Measurements from ENCODE around the gene PDIA4. TPM values are rescaled to one million over a fixed set of nuclear protein-coding genes. Genes with fewer than 3 reads are reported as not detected.
A peak's percentile ranks its signal among the peaks of the same experiment; 100 is the strongest.

Gene PDIA4
- total RNA-seq, 1 experiment from 2014 or later, result 281 TPM

DNA sequence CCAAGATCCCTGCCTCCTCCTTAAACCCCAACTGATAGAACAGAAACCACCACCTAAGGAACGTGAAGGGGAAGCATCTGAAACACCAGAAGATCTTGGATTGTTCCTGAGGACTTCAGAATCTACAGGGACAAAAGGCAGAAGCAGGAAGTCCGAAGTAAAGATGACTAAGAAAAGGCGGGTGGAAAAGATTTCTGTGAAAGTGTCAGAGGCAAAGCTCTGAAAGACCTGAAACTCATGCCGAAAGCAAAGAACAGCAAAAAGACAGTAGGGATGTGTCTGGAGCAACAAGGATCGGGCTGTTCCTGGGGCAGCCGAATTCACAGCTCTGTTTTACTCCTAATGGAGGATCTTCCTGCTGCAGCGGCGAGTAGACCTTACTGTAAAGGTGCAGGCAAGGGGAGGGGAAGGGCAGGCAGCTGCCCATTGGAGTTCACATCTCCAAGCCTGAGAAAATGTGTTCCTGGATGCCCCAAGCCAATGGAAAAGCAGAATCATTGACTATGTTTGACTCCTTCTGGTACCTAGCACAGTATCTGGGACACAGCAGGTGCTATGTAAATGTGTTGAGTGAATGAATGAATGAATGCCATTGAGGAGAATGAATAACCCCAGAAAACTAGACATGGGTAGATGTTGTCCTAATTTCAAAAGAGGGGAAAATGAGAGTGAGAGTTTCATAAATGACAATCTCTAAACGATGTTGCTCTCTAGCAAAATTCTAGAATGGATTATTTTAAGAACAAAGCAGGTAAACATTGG, 40.4 kb downstream of the PDIA4 start:
- in situ Hi-C loops (cut with HindIII; ENCODE audit: low pct_unique_long_range_greater_than_20kb, low sequenced_read_pairs), result no loop called here
- no peak for DNase-seq (ENCODE audit: low read depth, low spot score)
- ChIA-PET CTCF (interaction anchor here (1.2 kb wide), 1 partner anchor 18 kb away, joined by 3 read pairs; no protein-coding TSS in a partner anchor), POLR2A (interaction anchor here (0.6 kb wide), 4 partner anchors 140 to 647 kb away, joined by 3 to 5 read pairs (median 3); partner anchors contain the start of gene ZNF398)
- BruUV-seq (replicated peaks), result no TSS peak
- ATAC-seq, result peak; percentile 17; the same call in 1 of the 2 replicates
- Histone ChIP-seq H3K4me3 (ENCODE audit: low read depth in 2 of 2, low read length in 2 of 2) (peak overlapping the region; percentile 95 to 96), H3K9me3 (ENCODE audit: control insufficient read depth, insufficient read depth, low read depth, low read length) (no peaks in the 10 kb centered on the region), H3K27me3 (ENCODE audit: control insufficient read depth, insufficient read depth, low read length) (no peaks in the 10 kb centered on the region), H3K4me1 (ENCODE audit: control insufficient read depth, insufficient read depth, low read length) (peaks cover 20% of the 10 kb centered on the region), H3K27ac (ENCODE audit: low read length) (peak overlapping the region; percentile 86), H3K36me3 (ENCODE audit: control insufficient read depth, insufficient read depth, low read length) (no peaks in the 10 kb centered on the region)
- intact Hi-C loops (cut with micrococcal nuclease; ENCODE audit: unreplicated experiment), result loop anchor here (5.0 kb wide), 1 partner anchor 79 kb away; no protein-coding TSS in a partner anchor
- TF ChIP-seq, protein P1, sequence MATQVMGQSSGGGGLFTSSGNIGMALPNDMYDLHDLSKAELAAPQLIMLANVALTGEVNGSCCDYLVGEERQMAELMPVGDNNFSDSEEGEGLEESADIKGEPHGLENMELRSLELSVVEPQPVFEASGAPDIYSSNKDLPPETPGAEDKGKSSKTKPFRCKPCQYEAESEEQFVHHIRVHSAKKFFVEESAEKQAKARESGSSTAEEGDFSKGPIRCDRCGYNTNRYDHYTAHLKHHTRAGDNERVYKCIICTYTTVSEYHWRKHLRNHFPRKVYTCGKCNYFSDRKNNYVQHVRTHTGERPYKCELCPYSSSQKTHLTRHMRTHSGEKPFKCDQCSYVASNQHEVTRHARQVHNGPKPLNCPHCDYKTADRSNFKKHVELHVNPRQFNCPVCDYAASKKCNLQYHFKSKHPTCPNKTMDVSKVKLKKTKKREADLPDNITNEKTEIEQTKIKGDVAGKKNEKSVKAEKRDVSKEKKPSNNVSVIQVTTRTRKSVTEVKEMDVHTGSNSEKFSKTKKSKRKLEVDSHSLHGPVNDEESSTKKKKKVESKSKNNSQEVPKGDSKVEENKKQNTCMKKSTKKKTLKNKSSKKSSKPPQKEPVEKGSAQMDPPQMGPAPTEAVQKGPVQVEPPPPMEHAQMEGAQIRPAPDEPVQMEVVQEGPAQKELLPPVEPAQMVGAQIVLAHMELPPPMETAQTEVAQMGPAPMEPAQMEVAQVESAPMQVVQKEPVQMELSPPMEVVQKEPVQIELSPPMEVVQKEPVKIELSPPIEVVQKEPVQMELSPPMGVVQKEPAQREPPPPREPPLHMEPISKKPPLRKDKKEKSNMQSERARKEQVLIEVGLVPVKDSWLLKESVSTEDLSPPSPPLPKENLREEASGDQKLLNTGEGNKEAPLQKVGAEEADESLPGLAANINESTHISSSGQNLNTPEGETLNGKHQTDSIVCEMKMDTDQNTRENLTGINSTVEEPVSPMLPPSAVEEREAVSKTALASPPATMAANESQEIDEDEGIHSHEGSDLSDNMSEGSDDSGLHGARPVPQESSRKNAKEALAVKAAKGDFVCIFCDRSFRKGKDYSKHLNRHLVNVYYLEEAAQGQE (IDR thresholded peaks at IDR 0.05; ENCODE audit: insufficient read depth in 1 of 2, low read depth in 2 of 2, low read length in 1 of 2), result no peak
- TF ChIP-seq POLR2AphosphoS5 (IDR thresholded peaks at IDR 0.05; ENCODE audit: low read depth, low read length), result no peak
- no peak for TF ChIP-seq TCF7L2 (IDR thresholded peaks at IDR 0.05; ENCODE audit: low read depth, low read length)
- TF ChIP-seq SIN3A (IDR thresholded peaks at IDR 0.05; ENCODE audit: borderline replicate concordance, insufficient read depth, low read depth, low read length), result no peak
- TF ChIP-seq, protein P2, sequence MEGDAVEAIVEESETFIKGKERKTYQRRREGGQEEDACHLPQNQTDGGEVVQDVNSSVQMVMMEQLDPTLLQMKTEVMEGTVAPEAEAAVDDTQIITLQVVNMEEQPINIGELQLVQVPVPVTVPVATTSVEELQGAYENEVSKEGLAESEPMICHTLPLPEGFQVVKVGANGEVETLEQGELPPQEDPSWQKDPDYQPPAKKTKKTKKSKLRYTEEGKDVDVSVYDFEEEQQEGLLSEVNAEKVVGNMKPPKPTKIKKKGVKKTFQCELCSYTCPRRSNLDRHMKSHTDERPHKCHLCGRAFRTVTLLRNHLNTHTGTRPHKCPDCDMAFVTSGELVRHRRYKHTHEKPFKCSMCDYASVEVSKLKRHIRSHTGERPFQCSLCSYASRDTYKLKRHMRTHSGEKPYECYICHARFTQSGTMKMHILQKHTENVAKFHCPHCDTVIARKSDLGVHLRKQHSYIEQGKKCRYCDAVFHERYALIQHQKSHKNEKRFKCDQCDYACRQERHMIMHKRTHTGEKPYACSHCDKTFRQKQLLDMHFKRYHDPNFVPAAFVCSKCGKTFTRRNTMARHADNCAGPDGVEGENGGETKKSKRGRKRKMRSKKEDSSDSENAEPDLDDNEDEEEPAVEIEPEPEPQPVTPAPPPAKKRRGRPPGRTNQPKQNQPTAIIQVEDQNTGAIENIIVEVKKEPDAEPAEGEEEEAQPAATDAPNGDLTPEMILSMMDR (IDR thresholded peaks at IDR 0.05), result no peak

DNA sequence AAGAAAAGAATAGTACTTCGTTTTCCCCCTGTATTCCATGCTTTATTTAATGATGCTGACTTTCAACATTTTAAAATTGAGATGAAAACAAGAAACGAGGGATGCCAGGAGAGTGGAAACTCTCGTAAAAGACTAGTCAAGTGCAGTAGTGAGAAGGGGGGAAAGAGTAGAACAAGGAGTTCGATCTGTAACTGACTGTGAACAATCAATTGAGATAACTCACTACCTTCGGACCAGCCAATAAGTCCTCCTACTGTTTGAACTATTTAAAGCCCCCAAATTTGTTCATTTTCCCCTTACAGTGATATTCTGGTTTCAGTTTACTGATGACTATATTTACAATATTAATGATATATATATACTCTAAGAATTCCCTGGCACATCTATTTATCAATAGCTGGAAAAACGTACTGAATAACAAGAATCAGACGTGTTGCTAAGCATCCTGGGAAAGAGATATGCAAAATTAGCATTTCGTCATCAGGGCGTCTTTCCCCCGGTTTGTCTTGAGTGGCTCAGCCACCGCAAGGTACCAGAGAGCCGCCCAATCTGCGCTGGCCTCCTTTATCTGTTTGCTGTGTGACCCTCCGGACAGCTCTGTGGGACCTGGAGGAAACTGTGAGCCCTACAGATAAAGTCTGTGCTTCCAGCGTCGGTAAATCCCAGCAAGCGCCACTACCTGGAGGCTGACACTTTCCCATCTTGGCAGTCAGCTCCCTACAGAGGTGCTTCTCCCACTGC, 41.1 kb downstream of the PDIA4 start:
- no TSS peak for BruUV-seq (replicated peaks)
- Histone ChIP-seq H3K4me3 (ENCODE audit: low read depth in 2 of 2, low read length in 2 of 2) (peak overlapping the region; percentile 95 to 96), H3K36me3 (ENCODE audit: control insufficient read depth, insufficient read depth, low read length) (no peaks in the 10 kb centered on the region), H3K27me3 (ENCODE audit: control insufficient read depth, insufficient read depth, low read length) (no peaks in the 10 kb centered on the region), H3K9me3 (ENCODE audit: control insufficient read depth, insufficient read depth, low read depth, low read length) (no peaks in the 10 kb centered on the region), H3K4me1 (ENCODE audit: control insufficient read depth, insufficient read depth, low read length) (peaks cover 20% of the 10 kb centered on the region), H3K27ac (ENCODE audit: low read length) (peak overlapping the region; percentile 86)
- ChIA-PET CTCF (interaction anchor here (1.2 kb wide), 1 partner anchor 18 kb away, joined by 3 read pairs; no protein-coding TSS in a partner anchor), POLR2A (interaction anchor here (0.6 kb wide), 1 partner anchor 268 kb away, joined by 3 read pairs; no protein-coding TSS in a partner anchor)
- in situ Hi-C loops (cut with HindIII; ENCODE audit: low pct_unique_long_range_greater_than_20kb, low sequenced_read_pairs) (no loop called here), intact Hi-C loops (cut with micrococcal nuclease; ENCODE audit: unreplicated experiment) (loop anchor here (5.0 kb wide), 1 partner anchor 80 kb away; no protein-coding TSS in a partner anchor)
- DNase-seq (ENCODE audit: low read depth, low spot score) (peak; percentile 91), ATAC-seq (peak; percentile 91)
- TF ChIP-seq, protein P1 (IDR thresholded peaks at IDR 0.05; ENCODE audit: insufficient read depth in 1 of 2, low read depth in 2 of 2, low read length in 1 of 2), result no peak
- TF ChIP-seq TCF7L2 (IDR thresholded peaks at IDR 0.05; ENCODE audit: low read depth, low read length) (no peak), POLR2AphosphoS5 (IDR thresholded peaks at IDR 0.05; ENCODE audit: low read depth, low read length) (no peak), SIN3A (IDR thresholded peaks at IDR 0.05; ENCODE audit: borderline replicate concordance, insufficient read depth, low read depth, low read length) (no peak)
